ENCODE results near the gene SPINDOC. TPM values are rescaled to one million over a fixed set of nuclear protein-coding genes. Genes with fewer than 3 reads are reported as not detected.

Gene SPINDOC
- total and polyA plus RNA-seq, 9 of the 15 experiments (the other 6 are each of a cell fraction or from before 2014, with no cell fraction given) = 0.70 to 36.3 (median 19.6) TPM

GRCh38 chr11:63768237-63769041 lies 44.8 kb upstream of the SPINDOC start, which contains the start of gene ZFTA:
ZFTA (minus strand) TSS chr11:63768775; CDS start chr11:63768622, 153 bp downstream.
- H4K20me1 ChIP-seq (replicated peaks; ENCODE audit: control insufficient read depth, insufficient read depth, low read length) = no peaks in the 10 kb centered on the region
- ChIA-PET POLR2A (interaction anchor here (0.7 to 1.1 kb wide), 3 partner anchors 42 to 185 kb away, joined by 3 to 4 read pairs (median 3); no protein-coding TSS in a partner anchor), CTCF (ENCODE audit: low intra/inter-chr PET ratio) (interaction anchor here (0.6 to 0.8 kb wide), 3 partner anchors 10 to 102 kb away, joined by 3 to 5 read pairs (median 3); no protein-coding TSS in a partner anchor)
- FAIRE-seq (no peak), DNase-seq (ENCODE audit: extremely low read depth in 1 of 4, low spot score in 3 of 4) (peak; percentile 72 to 91 (median 84)), ATAC-seq (peak; percentile 70)
- intact Hi-C loops (cut with micrococcal nuclease) (loop anchor here (5.0 kb wide), 4 partner anchors 44 to 384 kb away; partner anchors contain the start of genes MARK2, RCOR2 and SPINDOC), in situ Hi-C loops (cut with MboI) (loop anchor here (10.0 kb wide), 1 partner anchor 376 kb away; no protein-coding TSS in a partner anchor)
- peak within 1 kb of the TSS; percentile 86 for H2AFZ ChIP-seq (ENCODE audit: low read depth, low read length)
- under 1% methylated on average over 36 of the region's 113 CpGs for WGBS (ENCODE audit: insufficient coverage, low coverage, missing lambda C conversion rate)
- H3K9me1 ChIP-seq (ENCODE audit: control insufficient read depth, insufficient read depth, low read length) = no peaks in the 10 kb centered on the region
- H3K27me3 ChIP-seq (ENCODE audit: control insufficient read depth in 2 of 2, insufficient read depth in 2 of 2, low read length in 2 of 2) = no peaks in the 10 kb centered on the region
- BruUV-seq (replicated peaks) = no TSS peak
- H3K9ac ChIP-seq (ENCODE audit: insufficient read depth in 1 of 2, low read depth in 2 of 2, low read length in 2 of 2) = peak within 1 kb of the TSS; percentile 63 to 95
- H3K4me3 ChIP-seq = peak within 1 kb of the TSS; percentile 60
- H3K4me1 ChIP-seq (replicated peaks in 1 of 2; ENCODE audit: control insufficient read depth in 2 of 2, insufficient read depth in 2 of 2, low read length in 2 of 2) = peaks cover 8 to 48% of the 10 kb centered on the region in 2 experiments
- H3K9me3 ChIP-seq (replicated peaks; ENCODE audit: control insufficient read depth, insufficient read depth, low read depth, low read length) = no peaks in the 10 kb centered on the region
- H3K27ac ChIP-seq (ENCODE audit: extremely low read depth, low read depth, low read length) = peak within 1 kb of the TSS; percentile 65
- H3K79me2 ChIP-seq (ENCODE audit: control insufficient read depth, insufficient read depth, low read length) = peaks cover 19% of the 10 kb centered on the region
- H3K4me2 ChIP-seq (ENCODE audit: insufficient read depth, low read length) = peak within 1 kb of the TSS; percentile 72
- peaks cover 19% of the 10 kb centered on the region; the same call in 1 of the 3 replicates for H3K36me3 ChIP-seq (ENCODE audit: control insufficient read depth, insufficient read depth, low read length)
- TF ChIP-seq HMGN3 (IDR thresholded peaks at IDR 0.05; ENCODE audit: borderline replicate concordance, extremely low read depth, insufficient read length, low read depth, low read length) = peak; percentile 42
- TF ChIP-seq MBD2 (IDR thresholded peaks at IDR 0.05; ENCODE audit: borderline replicate concordance, low read depth) = no peak
- TF ChIP-seq PTTG1 (tag; IDR thresholded peaks at IDR 0.05; ENCODE audit: low read depth) = no peak
- TF ChIP-seq SIN3A (IDR thresholded peaks at IDR 0.05; ENCODE audit: borderline replicate concordance in 2 of 2, control insufficient read depth in 1 of 2, low read depth in 2 of 2, low read length in 2 of 2) = no peak; a peak in 2 of 4 replicates
- TF ChIP-seq RBM22 (IDR thresholded peaks at IDR 0.05; ENCODE audit: low read depth, low read length, poor library complexity, severe bottlenecking) = no peak
- TF ChIP-seq ILF3 (IDR thresholded peaks at IDR 0.05; ENCODE audit: borderline replicate concordance) = 0 out of 2 replicates have a peak, but pooled peaks have one; percentile 18
- no peak for TF ChIP-seq MEF2A (IDR thresholded peaks at IDR 0.05; ENCODE audit: control insufficient read depth, low read depth, low read length)
- peak; percentile 77 for TF ChIP-seq GATAD2B (IDR thresholded peaks at IDR 0.05; ENCODE audit: borderline replicate concordance)
- TF ChIP-seq NR0B1 (IDR thresholded peaks at IDR 0.05; ENCODE audit: partially characterized antibody) = no peak
- TF ChIP-seq NEUROD1 (IDR thresholded peaks at IDR 0.05; ENCODE audit: borderline replicate concordance, low read depth, low read length, partially characterized antibody) = no peak
- TF ChIP-seq NBN (IDR thresholded peaks at IDR 0.05; ENCODE audit: low read depth) = no peak
- no peak for TF ChIP-seq LCOR (CRISPR knock-in tag; IDR thresholded peaks at IDR 0.05)
- TF ChIP-seq CHD2 (IDR thresholded peaks at IDR 0.05; ENCODE audit: low read depth, low read length) = peak; percentile 30; the same call in 1 of the 2 replicates
- no peak for TF ChIP-seq FOXJ2 (tag; IDR thresholded peaks at IDR 0.05)
- no peak for TF ChIP-seq PML (IDR thresholded peaks at IDR 0.05; ENCODE audit: low read length)
- TF ChIP-seq RAD21 (CRISPR knock-in tag; conservative IDR thresholded peaks at IDR 0.05 in 1 of 2, IDR thresholded peaks at IDR 0.05 in 1 of 2) = peak in 1 of 2 experiments; percentile 76; a peak in 3 of 4 replicates
- TF ChIP-seq FUS (optimal IDR thresholded peaks at IDR 0.05; ENCODE audit: low read depth, low read length) = no peak

Measured in K562 (cell line).